Upper lobe of left lung (tissue), 6 donors: ENCODE data around the gene HS3ST1. TPM values are rescaled to one million over a fixed set of nuclear protein-coding genes. Genes with fewer than 3 reads are reported as not detected.

ENCODE experiments used
- ATAC-seq, 2 donors: fragments of 200-7000 bp; cut with Tn5 transposase; one replicate each; pipeline ENCODE4 v1.9.1; 2022; ENCODE audit warnings: mild to moderate bottlenecking in 2 of 2, moderate library complexity in 2 of 2; ENCODE audit not compliant: low FRiP score in 2 of 2
- DNase-seq, 2 donors: peaks; one replicate each; pipeline ENCODE4 v3.0.0-alpha.2; 2019 to 2020
- H3K27ac ChIP-seq, 4 donors: fragments of 200-600 bp; sonication (generic); one replicate each; pipeline ENCODE4 v1.5.1; 2016 to 2019
- H3K27me3 ChIP-seq, 4 donors: fragments of 200-600 bp; sonication (generic); one replicate each; pipeline ENCODE4 v1.5.1; 2017 to 2019
- H3K36me3 ChIP-seq, 4 donors: fragments of 200-600 bp; sonication (generic); one replicate each; pipeline ENCODE4 v1.5.1; 2016 to 2019
- H3K4me1 ChIP-seq, 4 donors: fragments of 200-600 bp; sonication (generic); one replicate each; pipeline ENCODE4 v1.5.1; 2018 to 2019
- H3K4me3 ChIP-seq, 4 donors: fragments of 200-600 bp; sonication (generic); one replicate each; pipeline ENCODE4 v1.5.1; 2017 to 2019; ENCODE audit warnings: mild to moderate bottlenecking in 2 of 4, moderate library complexity in 1 of 4
- H3K9me3 ChIP-seq, 4 donors: fragments of 200-600 bp; sonication (generic); one replicate each; pipeline ENCODE4 v1.5.1; 2018 to 2019
- CTCF ChIP-seq, 6 experiments: fragments of 450-650 bp in 4 of 6; fragments of 200-600 bp in 2 of 6; sonication (generic) in 2 of 6; IDR thresholded peaks; one replicate each; pipeline ENCODE4 v1.5.1; 2016 to 2019; ENCODE audit warnings: antibody characterized with exemption in 6 of 6
- EP300 ChIP-seq, 4 donors: sonication (generic); formaldehyde crosslinking; IDR thresholded peaks; one replicate each; pipeline ENCODE4 v1.5.1; 2017; ENCODE audit warnings: antibody characterized with exemption in 4 of 4, control low read depth in 2 of 4
- POLR2A ChIP-seq, 4 donors: fragments of 450-650 bp; IDR thresholded peaks; one replicate each; pipeline ENCODE4 v1.5.1; 2016 to 2017; ENCODE audit warnings: antibody characterized with exemption in 4 of 4, mild to moderate bottlenecking in 2 of 4
- POLR2AphosphoS5 ChIP-seq, 2 donors: sonication (generic); formaldehyde crosslinking; IDR thresholded peaks; one replicate each; pipeline ENCODE4 v1.5.1; 2017; ENCODE audit warnings: antibody characterized with exemption in 2 of 2
- WGBS, 2 donors: methylation state at CpG; one replicate each; pipeline ENCODE4 v1.1.5; 2017 to 2018; 5-methylcytosine and 5-hydroxymethylcytosine counted together
- total RNA-seq, 6 donors: library from RNA; depleted of rRNA in 4 of 6; stranded (reverse); fragments of >200 nt in 4 of 6; gene quantifications; one replicate each; pipeline versions ENCODE4 v1.1.0 to v1.2.1, GENCODE V29; 2016 to 2021
- donor health status: DM: no; HTN: no; CAD: no; lungs with moderate emphysema.
- donor health status: DM: no; HTN: yes; CAD: no; lungs with severe emphysema.

HS3ST1 gene
- total RNA-seq, 6 donors from 2014 or later: 3.4 to 13.8 (median 7.2) TPM

- ATAC-seq: no peak
- no peak for DNase-seq
- no peak overlapping the region for H3K4me3 ChIP-seq
- no peaks in the 10 kb centered on the region for H3K4me1 ChIP-seq
- no peaks in the 10 kb centered on the region for H3K36me3 ChIP-seq
- no peak overlapping the region for H3K27ac ChIP-seq
- TF ChIP-seq POLR2A (IDR thresholded peaks at IDR 0.05): no peak
- TF ChIP-seq CTCF (IDR thresholded peaks at IDR 0.05): peak in 1 of 6 experiments; percentile 14
- TF ChIP-seq EP300 (IDR thresholded peaks at IDR 0.05): no peak
- TF ChIP-seq POLR2AphosphoS5 (IDR thresholded peaks at IDR 0.05): no peak
- no peaks in the 10 kb centered on the region for H3K27me3 ChIP-seq
- no peaks in the 10 kb centered on the region for H3K9me3 ChIP-seq
Measured at GRCh38 chr4:11418610-11419009, 10.1 kb downstream of the HS3ST1 start.

- DNase-seq (no peak), ATAC-seq (no peak)
- H3K36me3 ChIP-seq: no peaks in the 10 kb centered on the region
- no peaks in the 10 kb centered on the region for H3K27me3 ChIP-seq
- H3K4me1 ChIP-seq: no peaks in the 10 kb centered on the region
- no peak overlapping the region for H3K27ac ChIP-seq
- no peaks in the 10 kb centered on the region for H3K9me3 ChIP-seq
- TF ChIP-seq EP300 (IDR thresholded peaks at IDR 0.05): no peak
- no peak for TF ChIP-seq CTCF (IDR thresholded peaks at IDR 0.05)
- TF ChIP-seq POLR2AphosphoS5 (IDR thresholded peaks at IDR 0.05): no peak
- TF ChIP-seq POLR2A (IDR thresholded peaks at IDR 0.05): no peak
- no peak overlapping the region for H3K4me3 ChIP-seq
- WGBS, 2 donors: 78 to 88% methylated on average over 3 of the region's 3 CpGs
Measured at GRCh38 chr4:11416767-11417113, 12.0 kb downstream of the HS3ST1 start.

- Histone ChIP-seq H3K36me3 (no peaks in the 10 kb centered on the region), H3K9me3 (no peaks in the 10 kb centered on the region), H3K4me1 (no peaks in the 10 kb centered on the region), H3K27me3 (no peaks in the 10 kb centered on the region), H3K4me3 (no peak overlapping the region), H3K27ac (no peak overlapping the region)
- 81 to 83% methylated on average over 7 to 8 of the region's 8 CpGs for WGBS, 2 donors
- peak in 1 of 2 donors; percentile 55 for ATAC-seq
- TF ChIP-seq EP300 (IDR thresholded peaks at IDR 0.05): no peak
- no peak for TF ChIP-seq POLR2AphosphoS5 (IDR thresholded peaks at IDR 0.05)
- no peak for TF ChIP-seq CTCF (IDR thresholded peaks at IDR 0.05)
- no peak for TF ChIP-seq POLR2A (IDR thresholded peaks at IDR 0.05)
- DNase-seq: no peak
Measured at GRCh38 chr4:11416071-11416766, 12.5 kb downstream of the HS3ST1 start.

GRCh38 chr4:11415409-11416070 lies 13.2 kb downstream of the HS3ST1 start:
- DNase-seq (no peak), ATAC-seq (no peak)
- no peaks in the 10 kb centered on the region for H3K4me1 ChIP-seq
- H3K4me3 ChIP-seq: no peak overlapping the region
- H3K27ac ChIP-seq: no peak overlapping the region
- 90 to 91% methylated on average over 3 of the region's 3 CpGs for WGBS, 2 donors
- no peaks in the 10 kb centered on the region for H3K9me3 ChIP-seq
- no peaks in the 10 kb centered on the region for H3K27me3 ChIP-seq
- no peak for TF ChIP-seq CTCF (IDR thresholded peaks at IDR 0.05)
- TF ChIP-seq EP300 (IDR thresholded peaks at IDR 0.05): no peak
- no peaks in the 10 kb centered on the region for H3K36me3 ChIP-seq

GRCh38 chr4:11412211-11412610 lies 16.5 kb downstream of the HS3ST1 start:
- Histone ChIP-seq H3K4me1 (no peaks in the 10 kb centered on the region), H3K36me3 (no peaks in the 10 kb centered on the region), H3K27me3 (no peaks in the 10 kb centered on the region), H3K27ac (no peak overlapping the region), H3K9me3 (no peaks in the 10 kb centered on the region), H3K4me3 (no peak overlapping the region)
- ATAC-seq (no peak), DNase-seq (no peak)
- TF ChIP-seq POLR2AphosphoS5 (IDR thresholded peaks at IDR 0.05) (no peak), POLR2A (IDR thresholded peaks at IDR 0.05) (no peak), CTCF (IDR thresholded peaks at IDR 0.05) (no peak), EP300 (IDR thresholded peaks at IDR 0.05) (no peak)
- 91 to 92% methylated on average over 4 of the region's 4 CpGs for WGBS, 2 donors
